ENCODE data around the gene EFHD2.

EFHD2 gene

DNA sequence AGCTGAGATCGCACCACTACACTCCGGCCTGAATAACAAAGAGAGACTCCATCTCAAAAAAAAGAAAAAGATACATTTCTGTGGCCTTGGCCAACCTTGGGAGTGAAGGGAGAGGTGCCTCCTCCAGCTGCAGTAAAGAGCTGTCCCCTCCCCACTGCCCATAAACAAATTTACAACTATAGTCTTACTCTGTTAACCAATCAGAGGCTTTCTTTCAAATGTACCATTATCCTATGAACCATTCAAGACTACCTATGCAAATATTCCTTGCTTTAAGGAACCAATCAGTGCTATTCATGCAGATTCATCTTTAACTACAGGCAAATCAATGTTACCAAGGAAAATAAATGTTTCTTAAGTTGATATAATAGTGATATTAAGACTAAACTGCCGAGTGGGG lies 67.2 kb downstream of the EFHD2 start:
- no peak overlapping the region for H3K4me2 ChIP-seq (ENCODE audit: low read length)
- no peak overlapping the region for H3K9ac ChIP-seq (ENCODE audit: low read depth, low read length)
- no peaks in the 10 kb centered on the region for H3K36me3 ChIP-seq (ENCODE audit: insufficient read depth, low read length)
- no peaks in the 10 kb centered on the region for H3K9me3 ChIP-seq (replicated peaks; ENCODE audit: low read length)
- H3K27me3 ChIP-seq (ENCODE audit: control insufficient read depth, insufficient read depth, low read length): no peaks in the 10 kb centered on the region
- H3K4me3 ChIP-seq (ENCODE audit: low read length): no peak overlapping the region
- no peaks in the 10 kb centered on the region for H3K4me1 ChIP-seq (ENCODE audit: control insufficient read depth, insufficient read depth, low read length)

DNA sequence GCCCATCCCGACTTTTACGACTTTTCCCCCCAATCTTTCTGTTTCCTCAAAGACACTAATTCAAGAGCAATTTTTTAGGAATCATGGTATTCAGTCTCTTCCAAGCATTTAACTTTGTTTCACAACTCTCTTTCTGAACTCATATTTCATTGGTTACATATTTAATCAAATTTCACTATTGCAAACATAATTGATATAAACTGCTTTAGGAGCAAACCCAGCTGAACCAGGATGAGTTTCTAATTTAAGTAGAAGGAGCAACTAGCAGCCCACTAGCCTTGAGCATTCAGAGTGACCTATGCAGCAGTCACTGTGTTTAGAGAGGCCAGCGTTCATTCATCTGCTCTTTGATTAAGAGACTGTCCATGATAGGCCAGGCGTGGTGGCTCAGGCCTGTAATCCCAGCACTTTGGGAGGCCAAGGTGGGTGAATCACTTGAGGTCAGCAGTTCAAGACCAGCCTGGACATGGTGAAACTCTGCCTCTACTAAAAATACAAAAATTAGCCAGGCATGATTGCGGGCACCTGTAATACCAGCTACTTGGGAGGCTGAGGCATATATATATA lies 68.0 kb downstream of the EFHD2 start:
- no peak overlapping the region for H3K4me3 ChIP-seq (ENCODE audit: low read length)
- H3K36me3 ChIP-seq (ENCODE audit: insufficient read depth, low read length): no peaks in the 10 kb centered on the region
- no peak overlapping the region for H3K9ac ChIP-seq (ENCODE audit: low read depth, low read length)
- no peaks in the 10 kb centered on the region for H3K27me3 ChIP-seq (ENCODE audit: control insufficient read depth, insufficient read depth, low read length)
- no peaks in the 10 kb centered on the region for H3K4me1 ChIP-seq (ENCODE audit: control insufficient read depth, insufficient read depth, low read length)
- H3K9me3 ChIP-seq (replicated peaks; ENCODE audit: low read length): no peaks in the 10 kb centered on the region
- no peak overlapping the region for H3K4me2 ChIP-seq (ENCODE audit: low read length)

Data from skeletal muscle satellite cell (primary cell).